Dedifferentiated amniotic fluid mesenchymal stem cell (primary cell): ENCODE data around the gene SKI.

ENCODE experiments used
- DNase-seq: peaks from one replicate; pipeline ENCODE4 v3.0.0-alpha.2; 2016; ENCODE audit errors: extremely low spot score

The SKI gene

GRCh38 chr1:2228157-2228594 is at the start of gene SKI:
TSS of gene SKI (plus strand) at chr1:2228319. CDS start at chr1:2228767, 448 bp downstream.
- DNase-seq = no peak

GRCh38 chr1:2178875-2179274 is 49.2 kb upstream of the SKI start:
- no peak for DNase-seq

- DNase-seq = no peak
These were observed 48.7 kb upstream of the SKI start for GRCh38 chr1:2179283-2180013.

GRCh38 chr1:2180297-2181245 is 47.5 kb upstream of the SKI start:
- DNase-seq = no peak

GRCh38 chr1:2181271-2181670 is 46.8 kb upstream of the SKI start:
- no peak for DNase-seq

- no peak for DNase-seq
These were observed 46.4 kb upstream of the SKI start for GRCh38 chr1:2181752-2182151.

GRCh38 chr1:2182376-2182775 is 45.7 kb upstream of the SKI start:
- no peak for DNase-seq

GRCh38 chr1:2183937-2184334 is 44.2 kb upstream of the SKI start:
- no peak for DNase-seq

- DNase-seq = no peak
These were observed 43.6 kb upstream of the SKI start for GRCh38 chr1:2184531-2184930.

GRCh38 chr1:2184934-2185333 is 43.2 kb upstream of the SKI start:
- DNase-seq = no peak

GRCh38 chr1:2185880-2186855 is 42.0 kb upstream of the SKI start:
- no peak for DNase-seq

- no peak for DNase-seq
These were observed 41.2 kb upstream of the SKI start for GRCh38 chr1:2186901-2187300.

- DNase-seq = no peak
These were observed 40.5 kb upstream of the SKI start for GRCh38 chr1:2187619-2188018.

- DNase-seq = no peak
These were observed 39.8 kb upstream of the SKI start for GRCh38 chr1:2188336-2188735.

GRCh38 chr1:2189459-2190425 is 38.4 kb upstream of the SKI start:
- DNase-seq = peak; percentile 91

- DNase-seq = no peak
These were observed 37.6 kb upstream of the SKI start for GRCh38 chr1:2190491-2190976.

- peak; percentile 40 for DNase-seq
These were observed 35.8 kb upstream of the SKI start for GRCh38 chr1:2192031-2192995.

GRCh38 chr1:2193514-2194281 is 34.4 kb upstream of the SKI start:
- no peak for DNase-seq
